Caco-2 (cell line): ENCODE results near the gene BIRC5. TPM values are rescaled to one million over a fixed set of nuclear protein-coding genes. Genes with fewer than 3 reads are reported as not detected.
"Not testable (repeated sequence)": the region's sequence is repeated elsewhere in the genome, so short reads cannot be mapped to it uniquely, and the experiment has no call there.

ENCODE experiments used
- BruUV-seq: library from RNA; stranded (reverse); fragments of 400-500 nt; replicated peaks from 2 replicates; lab custom pipeline; 2021; lab: Mats Ljungman, UMichigan
- CTCF ChIA-PET: fragments of 300-600 bp; sonication (Branson Sonifier 250); formaldehyde crosslinking; loops from one replicate; lab custom pipeline; 2022; ENCODE audit warnings: antibody characterized with exemption; lab: Charles Lee
- POLR2A ChIA-PET: fragments of 300-600 bp; sonication (Branson Sonifier 250); formaldehyde crosslinking; loops from one replicate; lab custom pipeline; 2022; ENCODE audit warnings: antibody characterized with exemption; lab: Charles Lee
- DNase-seq, 2 experiments: peaks; one replicate each; pipeline versions ENCODE4 v3.0.0 to v3.0.0-alpha.2; 2020 to 2022
- H3K27me3 ChIP-seq: replicated peaks from 2 replicates; pipeline ENCODE4 v1.6.0; 2011; ENCODE audit warnings: low read length; ENCODE audit not compliant: control insufficient read depth, insufficient read depth
- H3K36me3 ChIP-seq: 2 replicates; pipeline ENCODE4 v1.5.1; 2011; ENCODE audit warnings: low read length; ENCODE audit not compliant: control insufficient read depth, insufficient read depth
- H3K4me1 ChIP-seq: fragments of 250-450 bp; sonication (Bioruptor Pico); 2 replicates; pipeline ENCODE4 v1.5.1; 2020; ENCODE audit warnings: mild to moderate bottlenecking
- H3K4me3 ChIP-seq: 2 replicates; pipeline ENCODE4 v1.5.1; 2011; ENCODE audit warnings: low read depth, mild to moderate bottlenecking, control low read depth, low read length
- H3K9me3 ChIP-seq: fragments of 250-450 bp; sonication (Bioruptor Pico); 2 replicates; pipeline ENCODE4 v1.5.1; 2020; ENCODE audit warnings: mild to moderate bottlenecking, moderate library complexity
- H3K27ac Mint-ChIP-seq: one replicate; pipeline ENCODE4 v1.8.0; 2022; ENCODE audit warnings: mixed read lengths; ENCODE audit not compliant: unreplicated experiment
- H3K27me3 Mint-ChIP-seq: one replicate; pipeline ENCODE4 v1.8.0; 2022; ENCODE audit warnings: mixed read lengths; ENCODE audit not compliant: insufficient read depth, unreplicated experiment
- H3K36me3 Mint-ChIP-seq: one replicate; pipeline ENCODE4 v1.8.0; 2022; ENCODE audit warnings: mild to moderate bottlenecking, mixed read lengths; ENCODE audit not compliant: insufficient read depth, unreplicated experiment
- H3K4me1 Mint-ChIP-seq: one replicate; pipeline ENCODE4 v1.8.0; 2022; ENCODE audit warnings: low read depth, mixed read lengths; ENCODE audit not compliant: unreplicated experiment
- H3K4me3 Mint-ChIP-seq: one replicate; pipeline ENCODE4 v1.8.0; 2022; ENCODE audit warnings: mild to moderate bottlenecking, moderate library complexity, mixed read lengths; ENCODE audit not compliant: unreplicated experiment
- H3K9me3 Mint-ChIP-seq: one replicate; pipeline ENCODE4 v1.8.0; 2022; ENCODE audit warnings: mixed read lengths; ENCODE audit not compliant: unreplicated experiment
- intact Hi-C: fragments of 100-400 bp; cut with micrococcal nuclease; formaldehyde crosslinking; loops from one replicate; pipeline ENCODE4 v1.10.0; 2022; ENCODE audit not compliant: unreplicated experiment
- total RNA-seq: library from RNA; stranded (reverse); gene quantifications from 2 replicates; pipeline ENCODE4 v1.2.3, GENCODE V29; 2022
- TF ChIP-seq, protein P1 (sequence below), 2 experiments: fragments of 200-600 bp in 1 of 2; IDR thresholded peaks; 1 replicate in 1 of 2; 2 replicates in 1 of 2; pipeline versions ENCODE4 v1.5.1 to v1.8.0; 2011 to 2022; ENCODE audit warnings: antibody characterized with exemption in 1 of 2, control low read depth in 1 of 2, inconsistent platforms in 1 of 2, low read depth in 1 of 2, low read length in 1 of 2, mild to moderate bottlenecking in 1 of 2, moderate library complexity in 1 of 2; ENCODE audit not compliant: insufficient read depth in 1 of 2, severe bottlenecking in 1 of 2, unreplicated experiment in 1 of 2

BIRC5 gene
- total RNA-seq, 1 experiment from 2014 or later = 88.8 TPM

DNA sequence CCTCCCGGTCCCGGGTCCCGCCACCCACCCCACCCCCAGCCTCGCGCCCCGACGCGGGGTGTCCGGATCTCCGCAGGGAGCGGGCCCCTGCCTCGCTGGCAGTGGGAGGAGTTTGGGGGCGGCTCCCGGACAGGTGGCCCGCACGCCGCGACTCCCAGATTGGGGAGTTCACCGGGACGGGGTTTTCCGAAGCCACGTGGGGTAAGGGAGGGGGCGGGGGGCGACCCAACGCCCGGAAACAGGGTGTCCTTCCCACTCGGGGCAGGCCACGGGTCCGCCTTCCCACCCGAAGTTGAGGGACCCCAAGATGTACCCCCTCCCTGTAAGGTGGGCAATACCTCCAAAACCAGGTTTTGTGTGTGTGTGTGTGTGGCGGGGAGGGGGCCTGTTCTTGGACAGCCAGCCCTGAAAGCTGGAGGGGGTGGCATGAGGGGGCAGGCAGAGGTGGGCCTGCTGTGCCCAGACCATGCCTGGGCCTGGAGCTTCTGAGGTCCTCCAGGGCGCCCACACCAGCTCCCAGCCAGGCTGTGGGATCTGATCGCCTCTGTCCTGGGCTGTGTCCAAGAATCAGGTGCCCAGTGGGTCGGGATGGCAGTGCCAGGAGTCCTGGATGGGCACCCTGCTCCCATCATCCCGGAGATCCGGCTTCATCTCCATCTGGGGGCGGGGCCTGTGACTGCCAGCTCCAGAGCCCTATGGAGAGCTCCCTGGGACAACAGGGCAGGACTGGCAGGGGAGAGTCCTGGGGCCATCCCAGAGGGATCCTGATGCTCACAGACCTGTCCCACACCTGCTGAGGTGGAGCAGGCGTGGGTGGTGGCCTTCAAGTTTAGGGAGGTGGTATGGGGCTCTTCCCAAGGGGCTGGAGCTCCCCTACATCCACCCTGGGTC lies 44.9 kb upstream of the BIRC5 start:
- Histone ChIP-seq H3K27me3 (no peaks in the 10 kb centered on the region), H3K4me1 (peaks cover 23% of the 10 kb centered on the region), H3K36me3 (no peaks in the 10 kb centered on the region; the same call in 1 of the 2 replicates), H3K4me3 (peak overlapping the region; percentile 95), H3K9me3 (no peaks in the 10 kb centered on the region)
- peaks cover 61% of the 10 kb centered on the region for H3K36me3 Mint-ChIP-seq
- H3K4me3 Mint-ChIP-seq = peak overlapping the region; percentile 76
- H3K27ac Mint-ChIP-seq = peak overlapping the region; percentile 61
- no peaks in the 10 kb centered on the region for H3K27me3 Mint-ChIP-seq
- DNase-seq = peak; percentile 74 to 75
- no peaks in the 10 kb centered on the region for H3K9me3 Mint-ChIP-seq
- no TSS peak for BruUV-seq
- POLR2A ChIA-PET = interaction anchor here (0.8 to 1.9 kb wide), 4 partner anchors 13 to 41 kb away, joined by 3 to 12 read pairs (median 4); partner anchors contain the start of genes AFMID and TK1
- TF ChIP-seq, protein P1, sequence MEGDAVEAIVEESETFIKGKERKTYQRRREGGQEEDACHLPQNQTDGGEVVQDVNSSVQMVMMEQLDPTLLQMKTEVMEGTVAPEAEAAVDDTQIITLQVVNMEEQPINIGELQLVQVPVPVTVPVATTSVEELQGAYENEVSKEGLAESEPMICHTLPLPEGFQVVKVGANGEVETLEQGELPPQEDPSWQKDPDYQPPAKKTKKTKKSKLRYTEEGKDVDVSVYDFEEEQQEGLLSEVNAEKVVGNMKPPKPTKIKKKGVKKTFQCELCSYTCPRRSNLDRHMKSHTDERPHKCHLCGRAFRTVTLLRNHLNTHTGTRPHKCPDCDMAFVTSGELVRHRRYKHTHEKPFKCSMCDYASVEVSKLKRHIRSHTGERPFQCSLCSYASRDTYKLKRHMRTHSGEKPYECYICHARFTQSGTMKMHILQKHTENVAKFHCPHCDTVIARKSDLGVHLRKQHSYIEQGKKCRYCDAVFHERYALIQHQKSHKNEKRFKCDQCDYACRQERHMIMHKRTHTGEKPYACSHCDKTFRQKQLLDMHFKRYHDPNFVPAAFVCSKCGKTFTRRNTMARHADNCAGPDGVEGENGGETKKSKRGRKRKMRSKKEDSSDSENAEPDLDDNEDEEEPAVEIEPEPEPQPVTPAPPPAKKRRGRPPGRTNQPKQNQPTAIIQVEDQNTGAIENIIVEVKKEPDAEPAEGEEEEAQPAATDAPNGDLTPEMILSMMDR (IDR thresholded peaks at IDR 0.05; ENCODE audit: insufficient read depth in 1 of 2, low read depth in 1 of 2, low read length in 1 of 2, severe bottlenecking in 1 of 2, unreplicated experiment in 1 of 2) = no peak
- H3K4me1 Mint-ChIP-seq = peaks cover 22% of the 10 kb centered on the region
- intact Hi-C loops = loop anchor here (2.0 to 5.0 kb wide), 2 partner anchors 18 to 42 kb away; partner anchors contain the start of genes AFMID, TK1 and TMC6
- CTCF ChIA-PET = interaction anchor here (0.5 to 1.4 kb wide), 7 partner anchors 10 to 252 kb away, joined by 3 to 9 read pairs (median 3); partner anchors contain the start of genes TK1 and TMC6

DNA sequence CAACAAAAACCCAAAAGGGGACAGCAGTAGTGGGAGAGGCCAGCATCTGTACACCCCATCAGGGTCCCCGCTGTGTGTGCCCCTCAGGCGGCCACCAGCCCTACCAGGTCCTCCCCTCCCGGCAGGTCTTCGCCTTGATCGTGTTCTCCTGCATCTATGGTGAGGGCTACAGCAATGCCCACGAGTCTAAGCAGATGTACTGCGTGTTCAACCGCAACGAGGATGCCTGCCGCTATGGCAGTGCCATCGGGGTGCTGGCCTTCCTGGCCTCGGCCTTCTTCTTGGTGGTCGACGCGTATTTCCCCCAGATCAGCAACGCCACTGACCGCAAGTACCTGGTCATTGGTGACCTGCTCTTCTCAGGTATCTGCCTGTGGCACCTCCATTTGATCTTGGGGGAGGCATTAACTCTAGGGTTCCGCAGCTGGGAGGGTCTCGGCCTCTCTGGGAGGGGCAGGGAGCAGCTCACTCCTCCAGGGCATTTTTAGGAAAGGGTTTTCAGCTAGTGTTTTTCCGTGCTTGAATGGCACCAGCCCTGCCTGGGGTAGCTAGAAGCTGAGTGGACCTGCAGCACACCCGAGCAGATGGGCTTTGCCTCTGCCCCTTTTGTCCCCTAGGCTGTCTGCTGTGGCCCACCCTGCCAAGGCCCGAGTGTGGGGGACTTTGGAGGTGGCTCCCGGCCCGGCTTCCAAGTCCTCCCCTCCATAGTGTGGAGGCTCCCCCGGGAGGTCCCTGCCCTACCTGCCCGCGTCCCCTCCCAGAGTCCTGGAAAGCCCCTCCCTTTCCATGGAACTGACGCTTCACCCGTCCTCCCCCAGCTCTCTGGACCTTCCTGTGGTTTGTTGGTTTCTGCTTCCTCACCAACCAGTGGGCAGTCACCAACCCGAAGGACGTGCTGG lies 43.1 kb upstream of the BIRC5 start:
- intact Hi-C loops = no loop called here
- H3K4me1 Mint-ChIP-seq = peaks cover 24% of the 10 kb centered on the region
- H3K27me3 Mint-ChIP-seq = no peaks in the 10 kb centered on the region
- no peak overlapping the region for H3K4me3 ChIP-seq
- no peak for DNase-seq
- no peaks in the 10 kb centered on the region for H3K9me3 Mint-ChIP-seq
- H3K27ac Mint-ChIP-seq = peak overlapping the region; percentile 78
- no peaks in the 10 kb centered on the region for H3K9me3 ChIP-seq
- peaks cover 79% of the 10 kb centered on the region for H3K36me3 Mint-ChIP-seq
- BruUV-seq = no TSS peak
- no peaks in the 10 kb centered on the region; the same call in none of the 2 replicates for H3K36me3 ChIP-seq
- peaks cover 25% of the 10 kb centered on the region for H3K4me1 ChIP-seq
- ChIA-PET CTCF (no interaction called here), POLR2A (interaction anchor here (0.6 kb wide), 1 partner anchor 43 kb away, joined by 11 read pairs; the partner anchor contains the start of gene TMC6)
- no peaks in the 10 kb centered on the region for H3K27me3 ChIP-seq
- TF ChIP-seq, protein P1 (IDR thresholded peaks at IDR 0.05; ENCODE audit: insufficient read depth in 1 of 2, low read depth in 1 of 2, low read length in 1 of 2, severe bottlenecking in 1 of 2, unreplicated experiment in 1 of 2) = no peak
- H3K4me3 Mint-ChIP-seq = peak overlapping the region; percentile 52

DNA sequence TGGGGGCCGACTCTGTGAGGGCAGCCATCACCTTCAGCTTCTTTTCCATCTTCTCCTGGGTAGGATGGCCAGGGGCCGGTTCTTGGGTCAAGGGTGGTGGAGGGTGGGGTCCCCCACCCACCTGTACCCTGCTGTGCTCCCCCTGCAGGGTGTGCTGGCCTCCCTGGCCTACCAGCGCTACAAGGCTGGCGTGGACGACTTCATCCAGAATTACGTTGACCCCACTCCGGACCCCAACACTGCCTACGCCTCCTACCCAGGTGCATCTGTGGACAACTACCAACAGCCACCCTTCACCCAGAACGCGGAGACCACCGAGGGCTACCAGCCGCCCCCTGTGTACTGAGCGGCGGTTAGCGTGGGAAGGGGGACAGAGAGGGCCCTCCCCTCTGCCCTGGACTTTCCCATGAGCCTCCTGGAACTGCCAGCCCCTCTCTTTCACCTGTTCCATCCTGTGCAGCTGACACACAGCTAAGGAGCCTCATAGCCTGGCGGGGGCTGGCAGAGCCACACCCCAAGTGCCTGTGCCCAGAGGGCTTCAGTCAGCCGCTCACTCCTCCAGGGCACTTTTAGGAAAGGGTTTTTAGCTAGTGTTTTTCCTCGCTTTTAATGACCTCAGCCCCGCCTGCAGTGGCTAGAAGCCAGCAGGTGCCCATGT lies 42.3 kb upstream of the BIRC5 start:
- DNase-seq, intact Hi-C loops, H3K36me3 ChIP-seq, H3K9me3 ChIP-seq, H3K27me3 ChIP-seq, H3K27me3 Mint-ChIP-seq, CTCF ChIA-PET, H3K9me3 Mint-ChIP-seq, H3K4me3 ChIP-seq: not testable (repeated sequence)
- H3K27ac Mint-ChIP-seq = peak overlapping the region; percentile 78
- H3K36me3 Mint-ChIP-seq = peaks cover 87% of the 10 kb centered on the region
- POLR2A ChIA-PET = interaction anchor here (0.6 kb wide), 1 partner anchor 44 kb away, joined by 11 read pairs; the partner anchor contains the start of gene TMC6
- H3K4me1 ChIP-seq = peaks cover 25% of the 10 kb centered on the region
- peaks cover 24% of the 10 kb centered on the region for H3K4me1 Mint-ChIP-seq
- TSS peak; percentile 12 for BruUV-seq
- peak overlapping the region; percentile 52 for H3K4me3 Mint-ChIP-seq
